CD14-positive monocyte (primary cell): ENCODE results near the gene PRRT2. TPM values are rescaled to one million over a fixed set of nuclear protein-coding genes. Genes with fewer than 3 reads are reported as not detected.
A peak's percentile ranks its signal among the peaks of the same experiment; 100 is the strongest.

Source experiments
- DNase-seq, 3 donors: peaks; one replicate each; pipeline ENCODE4 v3.0.0-alpha.2; 2011 to 2022
- H2AFZ ChIP-seq: 2 replicates; pipeline ENCODE4 v1.6.0; 2012; ENCODE audit warnings: mild to moderate bottlenecking, low read depth, low read length, inconsistent platforms; ENCODE audit not compliant: insufficient read depth, poor library complexity, severe bottlenecking
- H3K27ac ChIP-seq, 2 donors: 1 replicate in 1 of 2; 2 replicates in 1 of 2; pipeline ENCODE4 v1.5.1; 2012 to 2013; ENCODE audit warnings: low read length in 2 of 2, control low read depth in 1 of 2, inconsistent platforms in 1 of 2, low read depth in 1 of 2, mild to moderate bottlenecking in 1 of 2
- H3K27me3 ChIP-seq, 2 donors: one replicate each; pipeline versions ENCODE4 v1.6.0 to v1.6.1; 2011 to 2013; ENCODE audit warnings: low read length in 2 of 2; ENCODE audit not compliant: control insufficient read depth in 2 of 2, insufficient read depth in 2 of 2
- H3K36me3 ChIP-seq, 2 donors: replicated peaks in 1 of 2; 1 replicate in 1 of 2; 2 replicates in 1 of 2; pipeline versions ENCODE4 v1.5.1 to v1.6.1; 2012 to 2013; ENCODE audit warnings: low read length in 2 of 2, control low read depth in 1 of 2, inconsistent platforms in 1 of 2, mild to moderate bottlenecking in 1 of 2; ENCODE audit not compliant: insufficient read depth in 2 of 2, control insufficient read depth in 1 of 2
- H3K4me1 ChIP-seq, 2 donors: 1 replicate in 1 of 2; 2 replicates in 1 of 2; pipeline versions ENCODE4 v1.5.1 to v1.6.1; 2012 to 2013; ENCODE audit warnings: low read length in 2 of 2, control low read depth in 1 of 2, inconsistent platforms in 1 of 2, mild to moderate bottlenecking in 1 of 2, moderate library complexity in 1 of 2; ENCODE audit not compliant: insufficient read depth in 2 of 2, control insufficient read depth in 1 of 2
- H3K4me2 ChIP-seq: replicated peaks from 2 replicates; pipeline ENCODE3; 2012; ENCODE audit warnings: low read length, moderate library complexity, mild to moderate bottlenecking; ENCODE audit not compliant: poor library complexity, severe bottlenecking; ENCODE audit errors: extremely low read depth
- H3K4me3 ChIP-seq, 3 experiments: fragments of 200-600 bp in 1 of 3; sonication (generic) in 1 of 3; replicated peaks in 1 of 3; 1 replicate in 2 of 3; 2 replicates in 1 of 3; pipeline ENCODE4 v1.5.1; 2011 to 2013; ENCODE audit warnings: low read length in 3 of 3, mild to moderate bottlenecking in 3 of 3, control low read depth in 2 of 3, low read depth in 2 of 3, inconsistent platforms in 1 of 3, moderate library complexity in 1 of 3
- H3K79me2 ChIP-seq: 2 replicates; pipeline ENCODE4 v1.6.0; 2012; ENCODE audit warnings: mild to moderate bottlenecking, control low read depth, inconsistent platforms, low read length, moderate library complexity; ENCODE audit not compliant: insufficient read depth
- H3K9ac ChIP-seq: 2 replicates; pipeline ENCODE4 v1.6.0; 2017; ENCODE audit warnings: low read length, mild to moderate bottlenecking; ENCODE audit not compliant: insufficient read depth, poor library complexity, severe bottlenecking
- H3K9me3 ChIP-seq, 2 donors: replicated peaks in 1 of 2; 1 replicate in 1 of 2; 2 replicates in 1 of 2; pipeline versions ENCODE4 v1.5.1 to v1.6.1; 2012 to 2013; ENCODE audit warnings: low read length in 2 of 2, control low read depth in 1 of 2; ENCODE audit not compliant: control insufficient read depth in 1 of 2, insufficient read depth in 1 of 2
- H4K20me1 ChIP-seq: 2 replicates; pipeline ENCODE4 v1.6.0; 2012; ENCODE audit warnings: mild to moderate bottlenecking, low read length, control low read depth, moderate library complexity; ENCODE audit not compliant: insufficient read depth
- H3K27ac Mint-ChIP-seq, 7 donors: one replicate each; pipeline ENCODE4 v1.8.0; 2020; ENCODE audit warnings: mild to moderate bottlenecking in 7 of 7, mixed read lengths in 7 of 7, moderate library complexity in 6 of 7, inconsistent platforms in 2 of 7
- H3K27me3 Mint-ChIP-seq, 3 donors: one replicate each; pipeline ENCODE4 v1.8.0; 2021 to 2022; ENCODE audit warnings: low read depth in 3 of 3, mild to moderate bottlenecking in 3 of 3, mixed read lengths in 3 of 3, moderate library complexity in 3 of 3, inconsistent platforms in 1 of 3
- H3K36me3 Mint-ChIP-seq, 2 donors: one replicate each; pipeline ENCODE4 v1.8.0; 2020; ENCODE audit warnings: mixed read lengths in 2 of 2, inconsistent platforms in 1 of 2, mild to moderate bottlenecking in 1 of 2
- H3K4me1 Mint-ChIP-seq: one replicate; pipeline ENCODE4 v1.8.0; 2020; ENCODE audit warnings: mild to moderate bottlenecking, mixed read lengths
- H3K4me3 Mint-ChIP-seq, 2 donors: one replicate each; pipeline ENCODE4 v1.8.0; 2020; ENCODE audit warnings: mild to moderate bottlenecking in 2 of 2, mixed read lengths in 2 of 2, moderate library complexity in 1 of 2
- H3K9me3 Mint-ChIP-seq, 7 donors: one replicate each; pipeline ENCODE4 v1.8.0; 2020 to 2022; ENCODE audit warnings: mixed read lengths in 7 of 7, mild to moderate bottlenecking in 6 of 7, moderate library complexity in 6 of 7, inconsistent platforms in 2 of 7
- WGBS: methylation state at CpG from one replicate; pipeline ENCODE4 v1.1.5; 2013; ENCODE audit warnings: missing lambda C conversion rate; ENCODE audit not compliant: insufficient coverage; 5-methylcytosine and 5-hydroxymethylcytosine counted together
- intact Hi-C, 2 donors: fragments of 100-400 bp; cut with micrococcal nuclease; formaldehyde crosslinking; loops; one replicate each; pipeline versions ENCODE4 v1.15.0 to v1.15.1; 2023
- polyA plus RNA-seq, 3 donors: library from polyadenylated mRNA; depleted of rRNA in 1 of 3; unstranded in 2 of 3; stranded (reverse) in 1 of 3; fragments of 300-500 nt in 2 of 3; fragments of >200 nt in 1 of 3; fragmentation: Illumina TruSeq in 2 of 3; gene quantifications; 1 replicate in 2 of 3; 2 replicates in 1 of 3; pipeline ENCODE4 v1.2.3, GENCODE V29; 2012 to 2021
- TF ChIP-seq, protein P1 (sequence below): fragments of 200-600 bp; IDR thresholded peaks from one replicate; pipeline ENCODE4 v1.8.0; 2022; ENCODE audit warnings: antibody characterized with exemption, mild to moderate bottlenecking

Gene PRRT2
- polyA plus RNA-seq, 3 donors, result 0.04 TPM; not detected in 2

DNA sequence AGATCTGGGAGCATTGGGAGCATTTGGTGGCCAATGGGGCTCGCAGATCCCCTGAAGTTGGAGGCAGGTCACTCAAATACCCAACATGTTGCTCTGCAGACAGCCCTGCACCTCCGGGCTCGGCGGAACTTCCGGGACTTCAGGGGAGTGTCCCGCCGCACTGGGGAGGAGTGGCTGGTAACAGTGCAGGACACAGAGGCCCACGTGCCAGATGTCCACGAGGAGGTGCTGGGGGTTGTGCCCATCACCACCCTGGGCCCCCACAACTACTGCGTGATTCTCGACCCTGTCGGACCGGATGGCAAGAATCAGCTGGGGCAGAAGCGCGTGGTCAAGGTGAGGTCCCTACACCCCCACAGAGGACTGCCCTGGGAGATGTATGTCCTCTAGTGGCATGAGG, 24.6 kb downstream of the PRRT2 start:
- Histone ChIP-seq H3K4me3 (no peak overlapping the region), H4K20me1 (peaks cover 81% of the 10 kb centered on the region), H3K4me1 (no peaks in the 10 kb centered on the region), H3K27me3 (no peaks in the 10 kb centered on the region), H3K9ac (no peak overlapping the region), H3K36me3 (peaks cover 92 to 100% of the 10 kb centered on the region in 2 donors), H3K79me2 (no peaks in the 10 kb centered on the region), H3K9me3 (no peaks in the 10 kb centered on the region), H2AFZ (no peak overlapping the region), H3K4me2 (no peak overlapping the region), H3K27ac (no peak overlapping the region)
- Mint-ChIP-seq H3K27me3 (no peaks in the 10 kb centered on the region), H3K27ac (no peak overlapping the region), H3K4me1 (no peaks in the 10 kb centered on the region), H3K4me3 (no peak overlapping the region), H3K36me3 (peaks cover 80 to 100% of the 10 kb centered on the region in 2 donors), H3K9me3 (no peaks in the 10 kb centered on the region)
- no peak for DNase-seq
- WGBS, result over 99% methylated on average over 15 of the region's 15 CpGs
- intact Hi-C loops, result no loop called here
- TF ChIP-seq, protein P1, sequence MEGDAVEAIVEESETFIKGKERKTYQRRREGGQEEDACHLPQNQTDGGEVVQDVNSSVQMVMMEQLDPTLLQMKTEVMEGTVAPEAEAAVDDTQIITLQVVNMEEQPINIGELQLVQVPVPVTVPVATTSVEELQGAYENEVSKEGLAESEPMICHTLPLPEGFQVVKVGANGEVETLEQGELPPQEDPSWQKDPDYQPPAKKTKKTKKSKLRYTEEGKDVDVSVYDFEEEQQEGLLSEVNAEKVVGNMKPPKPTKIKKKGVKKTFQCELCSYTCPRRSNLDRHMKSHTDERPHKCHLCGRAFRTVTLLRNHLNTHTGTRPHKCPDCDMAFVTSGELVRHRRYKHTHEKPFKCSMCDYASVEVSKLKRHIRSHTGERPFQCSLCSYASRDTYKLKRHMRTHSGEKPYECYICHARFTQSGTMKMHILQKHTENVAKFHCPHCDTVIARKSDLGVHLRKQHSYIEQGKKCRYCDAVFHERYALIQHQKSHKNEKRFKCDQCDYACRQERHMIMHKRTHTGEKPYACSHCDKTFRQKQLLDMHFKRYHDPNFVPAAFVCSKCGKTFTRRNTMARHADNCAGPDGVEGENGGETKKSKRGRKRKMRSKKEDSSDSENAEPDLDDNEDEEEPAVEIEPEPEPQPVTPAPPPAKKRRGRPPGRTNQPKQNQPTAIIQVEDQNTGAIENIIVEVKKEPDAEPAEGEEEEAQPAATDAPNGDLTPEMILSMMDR, result no peak

DNA sequence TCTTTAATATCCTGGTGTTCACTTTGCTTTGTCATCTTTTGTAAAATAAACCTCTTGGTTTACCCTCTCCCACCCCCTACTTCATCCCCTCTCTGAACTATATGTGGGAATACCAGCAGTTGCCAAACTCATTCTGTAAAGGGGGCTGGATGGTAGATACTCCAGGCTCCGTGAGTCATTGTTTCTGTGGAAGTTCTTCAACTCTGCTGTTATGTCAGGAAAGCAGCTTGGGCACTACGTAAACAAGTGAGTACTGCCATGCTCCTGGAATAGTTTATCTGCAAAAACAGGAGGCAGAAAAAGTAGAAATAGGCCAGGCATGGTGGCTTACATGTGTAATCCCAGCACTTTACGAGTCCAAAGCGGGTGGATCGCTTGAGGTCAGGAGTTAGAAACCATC, 25.8 kb downstream of the PRRT2 start:
- H3K36me3 ChIP-seq, result peaks cover 96 to 100% of the 10 kb centered on the region in 2 donors
- no peak overlapping the region for H3K27ac ChIP-seq
- no peaks in the 10 kb centered on the region for H3K27me3 ChIP-seq
- Mint-ChIP-seq H3K9me3 (no peaks in the 10 kb centered on the region), H3K36me3 (peaks cover 78 to 100% of the 10 kb centered on the region in 2 donors), H3K4me1 (no peaks in the 10 kb centered on the region), H3K27ac (peak overlapping the region in 1 of 7 donors; percentile 59), H3K27me3 (no peaks in the 10 kb centered on the region), H3K4me3 (no peak overlapping the region)
- TF ChIP-seq, protein P1, result no peak
- 100% methylated on average over 2 of the region's 5 CpGs for WGBS
- no peaks in the 10 kb centered on the region for H3K9me3 ChIP-seq
- no peak overlapping the region for H3K4me3 ChIP-seq
- H3K4me1 ChIP-seq, result no peaks in the 10 kb centered on the region
- H2AFZ ChIP-seq, result no peak overlapping the region
- no peak overlapping the region for H3K4me2 ChIP-seq
- H3K9ac ChIP-seq, result no peak overlapping the region
- no peak for DNase-seq
- H4K20me1 ChIP-seq, result peaks cover 77% of the 10 kb centered on the region
- intact Hi-C loops, result no loop called here
- H3K79me2 ChIP-seq, result no peaks in the 10 kb centered on the region
